ENCODE measurements around the gene C18orf32.

GRCh38 chr18:49499046-49499637 is 12.1 kb upstream of the C18orf32 start:
- TF ChIP-seq POLR2AphosphoS5 (IDR thresholded peaks at IDR 0.05; ENCODE audit: insufficient read depth in 1 of 2, low read depth in 1 of 2) (no peak), CTCF (IDR thresholded peaks at IDR 0.05) (no peak)
